HepG2 (cell line): ENCODE results near the gene GGACT.

ENCODE experiments used
- BCL6 ChIP-seq: IDR thresholded peaks from 2 replicates; pipeline ENCODE4 v1.6.1; 2016; ENCODE audit warnings: missing genetic modification reagents, missing compliant biosample characterization
- CBX2 ChIP-seq, 2 experiments: fragments of 200-600 bp in 1 of 2; sonication (generic); formaldehyde crosslinking in 1 of 2; IDR thresholded peaks; 2 replicates each; pipeline versions ENCODE4 v1.7.0 to v1.8.1; 2018 to 2022; ENCODE audit warnings: low read depth in 2 of 2, low read length in 1 of 2, mild to moderate bottlenecking in 1 of 2, missing genetic modification reagents in 1 of 2
- CC2D1A ChIP-seq: sonication (generic); formaldehyde crosslinking; IDR thresholded peaks from 2 replicates; pipeline ENCODE4 v1.8.1; 2023; ENCODE audit warnings: mild to moderate bottlenecking, missing genetic modification reagents
- GABPB1 ChIP-seq: IDR thresholded peaks from 2 replicates; pipeline ENCODE4 v1.6.1; 2016; ENCODE audit warnings: mild to moderate bottlenecking, missing genetic modification reagents, moderate library complexity, missing compliant biosample characterization
- HDAC6 ChIP-seq: fragments of 200-600 bp; sonication (generic); IDR thresholded peaks from 2 replicates; pipeline ENCODE4 v1.7.0; 2017; ENCODE audit warnings: mild to moderate bottlenecking, antibody characterized with exemption, low read length, low read depth
- HMG20B ChIP-seq: conservative IDR thresholded peaks from 2 replicates; pipeline ENCODE4 v1.6.1; 2016; ENCODE audit warnings: missing genetic modification reagents, missing compliant biosample characterization
- JUND ChIP-seq: sonication (generic); formaldehyde crosslinking; IDR thresholded peaks from 2 replicates; pipeline ENCODE4 v1.8.0; 2022; ENCODE audit warnings: mild to moderate bottlenecking, missing genetic modification reagents
- POLR2A ChIP-seq, 2 experiments: IDR thresholded peaks; 2 replicates each; pipeline ENCODE4 v1.6.1; 2011; ENCODE audit warnings: low read depth in 2 of 2, low read length in 2 of 2, mild to moderate bottlenecking in 1 of 2, moderate library complexity in 1 of 2; ENCODE audit not compliant: insufficient read depth in 1 of 2
- SMC3 ChIP-seq: IDR thresholded peaks from 2 replicates; pipeline ENCODE4 v1.6.1; 2011; ENCODE audit warnings: low read length, improper control_type of control experiment
- ZNF580 ChIP-seq: IDR thresholded peaks from 2 replicates; pipeline ENCODE4 v1.6.1; 2016; ENCODE audit warnings: low read depth, borderline replicate concordance
- TF ChIP-seq, protein P1 (sequence below): sonication (generic); formaldehyde crosslinking; IDR thresholded peaks from 2 replicates; pipeline ENCODE4 v1.5.0; 2020; ENCODE audit warnings: mild to moderate bottlenecking, missing genetic modification reagents, moderate library complexity

GRCh38 chr13:100573121-100573520, 15.5 kb downstream of the GGACT start:
- TF ChIP-seq ZNF580 (no peak), CC2D1A (CRISPR knock-in tag) (no peak), HMG20B (CRISPR knock-in tag) (no peak), JUND (CRISPR knock-in tag) (no peak), SMC3 (peak; percentile 64), POLR2A (IDR thresholded peaks at IDR 0.05; ENCODE audit: insufficient read depth in 1 of 2, low read depth in 2 of 2, low read length in 2 of 2) (no peak), GABPB1 (CRISPR knock-in tag) (no peak), BCL6 (CRISPR knock-in tag) (no peak), HDAC6 (no peak), CBX2 (IDR thresholded peaks at IDR 0.05; ENCODE audit: low read depth, low read length) (no peak), CBX2 (CRISPR knock-in tag; IDR thresholded peaks at IDR 0.05; ENCODE audit: low read depth) (no peak)
- TF ChIP-seq, protein P1, sequence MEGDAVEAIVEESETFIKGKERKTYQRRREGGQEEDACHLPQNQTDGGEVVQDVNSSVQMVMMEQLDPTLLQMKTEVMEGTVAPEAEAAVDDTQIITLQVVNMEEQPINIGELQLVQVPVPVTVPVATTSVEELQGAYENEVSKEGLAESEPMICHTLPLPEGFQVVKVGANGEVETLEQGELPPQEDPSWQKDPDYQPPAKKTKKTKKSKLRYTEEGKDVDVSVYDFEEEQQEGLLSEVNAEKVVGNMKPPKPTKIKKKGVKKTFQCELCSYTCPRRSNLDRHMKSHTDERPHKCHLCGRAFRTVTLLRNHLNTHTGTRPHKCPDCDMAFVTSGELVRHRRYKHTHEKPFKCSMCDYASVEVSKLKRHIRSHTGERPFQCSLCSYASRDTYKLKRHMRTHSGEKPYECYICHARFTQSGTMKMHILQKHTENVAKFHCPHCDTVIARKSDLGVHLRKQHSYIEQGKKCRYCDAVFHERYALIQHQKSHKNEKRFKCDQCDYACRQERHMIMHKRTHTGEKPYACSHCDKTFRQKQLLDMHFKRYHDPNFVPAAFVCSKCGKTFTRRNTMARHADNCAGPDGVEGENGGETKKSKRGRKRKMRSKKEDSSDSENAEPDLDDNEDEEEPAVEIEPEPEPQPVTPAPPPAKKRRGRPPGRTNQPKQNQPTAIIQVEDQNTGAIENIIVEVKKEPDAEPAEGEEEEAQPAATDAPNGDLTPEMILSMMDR (CRISPR knock-in tag), result peak; percentile 82
